Gastrocnemius medialis (tissue), 4 donors: Measurements from ENCODE around the gene CRACDL.

Source experiments
- POLR2A ChIP-seq, 2 donors: fragments of 450-650 bp; IDR thresholded peaks; one replicate each; pipeline ENCODE4 v1.6.1; 2017; ENCODE audit warnings: antibody characterized with exemption in 2 of 2, mild to moderate bottlenecking in 2 of 2, moderate library complexity in 2 of 2
- TF ChIP-seq, protein P1 (sequence below), 5 experiments: fragments of 450-650 bp in 3 of 5; fragments of 200-600 bp in 2 of 5; sonication (generic) in 2 of 5; IDR thresholded peaks in 4 of 5; conservative IDR thresholded peaks in 1 of 5; 1 replicate in 4 of 5; 2 replicates in 1 of 5; pipeline ENCODE4 v1.5.1; 2016 to 2019; ENCODE audit warnings: antibody characterized with exemption in 5 of 5, mild to moderate bottlenecking in 3 of 5, moderate library complexity in 3 of 5

DNA sequence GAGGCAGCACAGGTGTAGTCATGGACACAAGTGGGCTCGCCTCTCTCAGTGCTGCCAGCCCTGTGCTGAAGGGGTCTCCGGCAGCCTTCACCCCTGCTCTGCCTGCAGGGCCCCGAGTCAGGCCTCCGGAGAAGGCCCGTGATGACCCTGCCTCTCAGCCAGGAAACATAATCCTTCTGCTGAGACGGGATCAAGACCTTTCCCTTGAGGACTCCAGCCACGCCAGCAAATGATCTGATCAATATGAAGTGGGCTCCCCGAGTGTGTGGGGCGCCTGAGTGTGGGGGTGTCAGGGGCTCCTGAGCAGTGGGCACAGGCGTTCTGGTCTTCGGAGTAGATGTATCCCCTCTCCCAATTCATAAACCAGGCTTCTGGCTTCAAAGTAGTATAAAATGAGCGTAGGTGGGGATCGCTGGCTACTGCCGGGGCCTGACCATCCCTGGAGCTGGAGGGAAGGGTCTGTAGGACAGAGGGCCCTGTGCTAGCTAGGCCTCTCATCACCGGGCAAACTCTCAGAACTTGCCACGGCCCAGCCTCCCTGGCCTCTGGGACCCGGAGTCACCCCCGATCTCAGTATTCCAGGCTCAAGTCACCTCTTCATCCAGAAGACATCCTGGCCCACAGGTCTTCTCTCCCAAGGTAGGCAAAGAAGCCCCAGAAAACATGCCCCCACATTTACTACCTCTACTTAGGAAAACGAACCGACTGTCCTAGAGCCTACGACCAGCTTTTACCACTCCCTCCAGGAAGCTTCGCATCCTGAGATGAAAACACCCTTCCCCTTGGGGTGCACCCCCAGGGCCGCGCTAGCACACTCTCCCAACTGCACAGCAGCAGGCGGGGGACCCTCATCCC, 33.6 kb downstream of the CRACDL start:
- TF ChIP-seq, protein P1, sequence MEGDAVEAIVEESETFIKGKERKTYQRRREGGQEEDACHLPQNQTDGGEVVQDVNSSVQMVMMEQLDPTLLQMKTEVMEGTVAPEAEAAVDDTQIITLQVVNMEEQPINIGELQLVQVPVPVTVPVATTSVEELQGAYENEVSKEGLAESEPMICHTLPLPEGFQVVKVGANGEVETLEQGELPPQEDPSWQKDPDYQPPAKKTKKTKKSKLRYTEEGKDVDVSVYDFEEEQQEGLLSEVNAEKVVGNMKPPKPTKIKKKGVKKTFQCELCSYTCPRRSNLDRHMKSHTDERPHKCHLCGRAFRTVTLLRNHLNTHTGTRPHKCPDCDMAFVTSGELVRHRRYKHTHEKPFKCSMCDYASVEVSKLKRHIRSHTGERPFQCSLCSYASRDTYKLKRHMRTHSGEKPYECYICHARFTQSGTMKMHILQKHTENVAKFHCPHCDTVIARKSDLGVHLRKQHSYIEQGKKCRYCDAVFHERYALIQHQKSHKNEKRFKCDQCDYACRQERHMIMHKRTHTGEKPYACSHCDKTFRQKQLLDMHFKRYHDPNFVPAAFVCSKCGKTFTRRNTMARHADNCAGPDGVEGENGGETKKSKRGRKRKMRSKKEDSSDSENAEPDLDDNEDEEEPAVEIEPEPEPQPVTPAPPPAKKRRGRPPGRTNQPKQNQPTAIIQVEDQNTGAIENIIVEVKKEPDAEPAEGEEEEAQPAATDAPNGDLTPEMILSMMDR (IDR thresholded peaks at IDR 0.05 in 4 of 5, conservative IDR thresholded peaks at IDR 0.05 in 1 of 5): no peak
- TF ChIP-seq POLR2A (IDR thresholded peaks at IDR 0.05): no peak
